ENCODE data around the gene BANF1.

GRCh38 chr11:66006891-66007176 lies 4.5 kb downstream of the BANF1 start:
- TF ChIP-seq CTCF (tag by site-specific recombination; IDR thresholded peaks at IDR 0.05) = no peak
- no peak for TF ChIP-seq ZNF26 (tag by site-specific recombination; IDR thresholded peaks at IDR 0.05)
- TF ChIP-seq ZNF133 (tag by site-specific recombination; IDR thresholded peaks at IDR 0.05) = no peak
- TF ChIP-seq ZBTB11 (tag by site-specific recombination; conservative IDR thresholded peaks at IDR 0.05; ENCODE audit: low read depth) = no peak
- no peak for TF ChIP-seq ZNF792 (tag by site-specific recombination; IDR thresholded peaks at IDR 0.05)
- TF ChIP-seq ZNF19 (tag by site-specific recombination; IDR thresholded peaks at IDR 0.05; ENCODE audit: low read depth) = no peak
- no peak for TF ChIP-seq SCRT2 (tag by site-specific recombination; IDR thresholded peaks at IDR 0.05)
- no peak for TF ChIP-seq ZNF677 (tag by site-specific recombination; IDR thresholded peaks at IDR 0.05)
- TF ChIP-seq MEIS1 (CRISPR knock-in tag; IDR thresholded peaks at IDR 0.05; ENCODE audit: borderline replicate concordance) = no peak
- no peak for TF ChIP-seq REST (tag by site-specific recombination; IDR thresholded peaks at IDR 0.05)
- TF ChIP-seq ZNF513 (tag by site-specific recombination; IDR thresholded peaks at IDR 0.05) = no peak

Data from HEK293 (cell line).